Motor neuron (in vitro differentiated cells): ENCODE measurements around the gene FAM120A. TPM values are rescaled to one million over a fixed set of nuclear protein-coding genes. Genes with fewer than 3 reads are reported as not detected.

ENCODE experiments used
- ATAC-seq, 8 experiments: fragments of 200-7000 bp; cut with Tn5 transposase; replicated peaks in 6 of 8; 2 replicates each; pipeline ENCODE4 v1.8.0; 2021; ENCODE audit warnings: mild to moderate bottlenecking in 8 of 8, moderate library complexity in 8 of 8
- H3K27ac ChIP-seq, 2 donors: fragments of 250-450 bp; sonication (Bioruptor Pico); 2 replicates each; pipeline ENCODE4 v1.9.0; 2021; ENCODE audit warnings: antibody characterized with exemption in 2 of 2, mild to moderate bottlenecking in 2 of 2, moderate library complexity in 1 of 2
- H3K4me1 ChIP-seq, 2 donors: fragments of 250-450 bp; sonication (Bioruptor Pico); replicated peaks in 1 of 2; 2 replicates each; pipeline ENCODE4 v1.6.1; 2021; ENCODE audit warnings: antibody characterized with exemption in 2 of 2, mild to moderate bottlenecking in 2 of 2, moderate library complexity in 1 of 2
- H3K4me3 ChIP-seq, 5 donors: fragments of 250-450 bp; sonication (Bioruptor Pico); 2 replicates each; pipeline ENCODE4 v1.9.0; 2021; ENCODE audit warnings: antibody characterized with exemption in 5 of 5, mild to moderate bottlenecking in 5 of 5, moderate library complexity in 4 of 5
- WGBS, 10 experiments: fragments of 450-650 bp; shearing (Covaris generic); methylation state at CpG; one replicate each; pipeline ENCODE4 v1.0.0; 2022; 5-methylcytosine and 5-hydroxymethylcytosine counted together
- in situ Hi-C, 9 experiments: fragments of 400-800 bp; cut with MboI; loops; one replicate each; pipeline ENCODE4 v1.15.0; 2021; ENCODE audit warnings: low sequenced_read_pairs in 9 of 9, low pct_unique_long_range_greater_than_20kb in 2 of 9; ENCODE audit not compliant: unreplicated experiment in 9 of 9
- total RNA-seq, 8 experiments: library from RNA; unstranded; fragments of 300-600 nt; gene quantifications; 2 replicates each; pipeline versions ENCODE4 v1.2.3 to v1.2.4, GENCODE V29; 2022

FAM120A gene
- total RNA-seq, 8 experiments from 2014 or later = 14.2 to 137 (median 33.7) TPM

DNA sequence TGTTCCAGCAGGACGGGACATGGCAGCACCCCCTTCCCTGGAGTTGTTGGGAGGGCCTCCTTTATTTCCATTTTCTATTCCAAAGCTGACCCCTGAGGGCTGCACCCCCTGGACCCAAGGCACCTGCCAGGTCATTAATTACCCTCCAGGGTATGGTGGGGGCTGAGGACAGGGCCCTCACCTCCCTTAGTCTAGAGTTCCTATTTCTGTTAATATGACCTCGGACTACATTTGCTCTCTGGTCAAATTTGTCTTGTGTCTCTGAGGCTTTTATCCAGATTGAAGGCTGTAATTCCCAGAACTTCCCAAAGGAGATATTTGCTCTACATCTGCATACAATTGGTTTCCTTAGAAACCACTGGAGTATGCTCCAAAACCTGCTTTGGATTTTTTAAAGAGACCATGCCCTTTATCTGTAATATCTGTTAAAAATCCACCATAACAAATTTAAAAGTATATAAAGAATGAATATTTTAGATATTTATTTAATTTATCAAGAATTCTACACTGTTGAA lies 141.7 kb downstream of the FAM120A start:
- H3K4me3 ChIP-seq = no peak overlapping the region
- H3K27ac ChIP-seq = no peak overlapping the region
- 0 to 100% (median 71%) methylated on average over 1 to 2 of the region's 2 CpGs; no CpG with 5 or more reads in 2 of the 10 experiments for WGBS, 10 experiments
- in situ Hi-C loops = no loop called here
- H3K4me1 ChIP-seq = peaks cover 7 to 24% of the 10 kb centered on the region in 2 donors
- ATAC-seq = peak in 1 of 8 experiments; percentile 21

DNA sequence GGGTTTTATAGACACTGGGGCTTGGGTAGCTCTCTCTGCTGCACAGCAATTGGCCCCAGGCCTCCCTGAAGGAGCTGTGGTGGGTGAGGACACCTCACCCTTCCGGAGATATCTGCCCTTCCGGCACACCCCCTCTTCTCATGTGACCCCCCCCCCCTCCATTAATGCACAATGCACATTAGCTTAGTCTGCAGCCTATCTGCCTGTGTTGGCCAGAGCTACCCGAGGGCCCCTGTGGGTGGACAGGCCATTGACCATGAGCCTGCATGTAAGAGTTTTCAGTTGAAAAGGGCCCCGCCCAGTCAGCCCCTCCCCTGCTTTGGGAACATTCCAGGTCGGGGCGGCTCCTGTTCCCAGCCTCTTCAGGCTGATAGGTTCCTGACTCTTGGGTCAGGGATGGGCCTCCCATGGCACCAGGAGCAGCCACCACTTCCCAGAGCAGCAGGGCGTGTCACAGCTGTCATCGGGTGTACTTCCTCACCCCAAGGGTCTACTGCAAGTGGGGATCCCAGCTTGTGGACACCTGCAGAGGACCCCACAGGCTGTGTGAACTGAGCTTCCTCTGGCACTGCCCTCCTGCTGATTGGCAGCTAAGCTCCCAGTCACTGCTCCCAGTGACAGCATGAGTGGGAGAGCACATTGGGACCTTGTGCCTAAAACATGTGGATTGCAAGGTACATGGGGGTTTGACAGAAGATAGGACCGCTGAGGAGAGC lies 142.7 kb downstream of the FAM120A start:
- no peak overlapping the region for H3K4me3 ChIP-seq
- 20 to 100% (median 67%) methylated on average over 1 to 3 of the region's 9 CpGs; no CpG with 5 or more reads in 5 of the 10 experiments for WGBS, 10 experiments
- no peak overlapping the region for H3K27ac ChIP-seq
- peak in 3 of 8 experiments; percentile 71 to 77 (median 73) for ATAC-seq
- in situ Hi-C loops = no loop called here
- peaks cover 16 to 30% of the 10 kb centered on the region in 2 donors for H3K4me1 ChIP-seq

DNA sequence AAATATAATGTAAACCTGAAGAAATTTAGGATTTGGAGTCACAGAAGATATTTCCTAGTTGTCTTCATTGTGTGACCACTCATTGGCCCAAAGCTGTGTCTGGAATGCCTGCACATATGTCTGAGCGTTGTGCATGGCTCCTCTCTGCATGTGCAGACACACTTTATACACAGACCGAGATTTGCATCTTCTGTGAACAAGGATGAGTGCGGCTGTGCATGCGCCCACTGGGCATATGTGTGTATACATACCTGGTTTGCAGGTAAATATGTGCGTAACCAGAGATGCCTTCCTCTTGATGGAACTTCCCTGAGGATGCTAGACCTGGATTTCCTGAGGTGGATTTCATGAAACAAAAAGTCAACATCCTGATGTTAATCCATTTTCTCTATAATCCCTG lies 144.0 kb downstream of the FAM120A start:
- WGBS, 10 experiments = 20 to 92% (median 83%) methylated on average over 1 to 5 of the region's 5 CpGs; no CpG with 5 or more reads in 4 of the 10 experiments
- ATAC-seq = no peak
- Histone ChIP-seq H3K27ac (no peak overlapping the region), H3K4me1 (peaks cover 11 to 21% of the 10 kb centered on the region in 2 donors), H3K4me3 (no peak overlapping the region)
- in situ Hi-C loops = no loop called here

DNA sequence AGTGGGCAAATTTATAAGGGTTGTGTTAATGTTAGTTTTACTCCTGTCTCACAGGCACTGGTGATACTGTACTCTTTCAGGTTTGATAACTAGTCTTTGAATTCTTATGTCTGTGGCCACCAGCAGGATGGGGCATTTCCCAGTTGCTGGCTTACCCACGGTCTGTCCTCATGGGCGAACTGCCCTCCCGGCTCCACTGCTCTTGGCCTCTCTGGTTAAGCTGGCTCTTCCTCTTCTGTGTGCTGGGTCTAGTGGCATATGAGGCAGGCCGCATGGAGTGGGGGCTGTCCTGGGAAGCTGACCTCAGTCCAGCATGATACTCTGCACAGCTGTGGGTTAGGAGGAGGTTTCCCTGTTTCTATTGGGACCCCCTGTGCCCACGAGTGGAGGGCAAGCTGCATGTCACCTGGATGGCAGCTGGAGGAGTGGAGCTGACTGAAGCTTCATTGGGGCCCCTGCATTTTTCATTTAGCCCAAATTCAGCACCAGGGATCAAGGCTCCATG lies 144.4 kb downstream of the FAM120A start:
- Histone ChIP-seq H3K4me3 (no peak overlapping the region), H3K4me1 (peaks cover 9 to 17% of the 10 kb centered on the region in 2 donors), H3K27ac (no peak overlapping the region)
- in situ Hi-C loops = no loop called here
- no peak for ATAC-seq
- 37 to 100% (median 80%) methylated on average over 1 to 2 of the region's 5 CpGs; no CpG with 5 or more reads in 2 of the 10 experiments for WGBS, 10 experiments

DNA sequence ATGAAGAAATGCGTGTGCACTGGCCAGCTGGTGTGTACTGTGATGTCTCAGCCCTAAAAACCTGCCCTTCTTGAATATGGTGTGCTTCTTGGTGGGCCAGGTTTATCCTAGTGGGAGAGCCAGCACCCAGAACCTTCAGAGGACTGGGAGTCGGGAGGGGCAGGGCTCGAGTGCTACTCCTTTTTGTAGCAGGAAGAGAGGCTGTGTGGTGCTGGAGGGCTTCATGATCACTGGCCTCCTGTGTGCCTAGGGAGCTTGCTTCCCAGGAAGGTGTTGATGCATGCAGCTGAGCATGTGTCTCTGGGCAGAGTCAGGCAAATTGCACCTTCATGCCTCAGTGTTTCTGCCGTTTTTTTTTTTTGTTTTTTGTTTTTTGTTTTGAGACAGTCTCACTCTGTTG lies 144.9 kb downstream of the FAM120A start:
- Histone ChIP-seq H3K4me3 (no peak overlapping the region), H3K4me1 (peaks cover 9 to 17% of the 10 kb centered on the region in 2 donors), H3K27ac (no peak overlapping the region)
- ATAC-seq = no peak
- WGBS, 10 experiments = 0 to 100% (median 67%) methylated on average over 1 to 2 of the region's 4 CpGs; no CpG with 5 or more reads in 5 of the 10 experiments
- in situ Hi-C loops = no loop called here

DNA sequence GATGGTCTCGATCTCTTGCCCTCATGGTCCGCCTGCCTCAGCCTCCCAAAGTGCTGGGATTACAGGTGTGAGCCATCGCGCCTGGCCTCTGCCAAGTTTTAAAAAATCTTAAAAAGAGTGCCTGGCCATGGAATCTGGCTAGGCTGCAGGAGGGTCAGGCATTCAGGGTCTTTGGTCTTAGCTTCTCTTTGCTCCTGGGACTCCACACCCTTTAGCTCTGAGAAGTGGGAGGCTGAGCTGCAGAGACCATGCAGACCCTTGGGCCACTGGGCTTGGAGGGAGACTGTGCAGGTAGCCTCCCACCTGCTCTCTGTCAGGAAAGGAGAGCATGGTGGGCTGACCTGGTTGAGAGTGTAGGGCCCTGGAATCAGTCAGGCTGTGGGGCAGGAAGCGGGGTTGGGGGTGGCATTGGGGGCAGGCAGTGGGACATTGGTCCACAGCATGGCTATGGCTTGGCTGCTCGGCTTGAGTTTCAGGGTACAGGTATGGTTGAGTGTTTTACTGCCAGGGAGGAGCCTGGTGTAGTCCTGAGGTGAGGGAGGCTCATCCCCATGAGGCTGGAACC lies 145.7 kb downstream of the FAM120A start:
- in situ Hi-C loops = no loop called here
- H3K27ac ChIP-seq = no peak overlapping the region
- 100% methylated on average over 2 of the region's 6 CpGs; no CpG with 5 or more reads in 8 of the 10 experiments for WGBS, 10 experiments
- peaks cover 9 to 14% of the 10 kb centered on the region in 2 donors for H3K4me1 ChIP-seq
- no peak for ATAC-seq
- H3K4me3 ChIP-seq = no peak overlapping the region

DNA sequence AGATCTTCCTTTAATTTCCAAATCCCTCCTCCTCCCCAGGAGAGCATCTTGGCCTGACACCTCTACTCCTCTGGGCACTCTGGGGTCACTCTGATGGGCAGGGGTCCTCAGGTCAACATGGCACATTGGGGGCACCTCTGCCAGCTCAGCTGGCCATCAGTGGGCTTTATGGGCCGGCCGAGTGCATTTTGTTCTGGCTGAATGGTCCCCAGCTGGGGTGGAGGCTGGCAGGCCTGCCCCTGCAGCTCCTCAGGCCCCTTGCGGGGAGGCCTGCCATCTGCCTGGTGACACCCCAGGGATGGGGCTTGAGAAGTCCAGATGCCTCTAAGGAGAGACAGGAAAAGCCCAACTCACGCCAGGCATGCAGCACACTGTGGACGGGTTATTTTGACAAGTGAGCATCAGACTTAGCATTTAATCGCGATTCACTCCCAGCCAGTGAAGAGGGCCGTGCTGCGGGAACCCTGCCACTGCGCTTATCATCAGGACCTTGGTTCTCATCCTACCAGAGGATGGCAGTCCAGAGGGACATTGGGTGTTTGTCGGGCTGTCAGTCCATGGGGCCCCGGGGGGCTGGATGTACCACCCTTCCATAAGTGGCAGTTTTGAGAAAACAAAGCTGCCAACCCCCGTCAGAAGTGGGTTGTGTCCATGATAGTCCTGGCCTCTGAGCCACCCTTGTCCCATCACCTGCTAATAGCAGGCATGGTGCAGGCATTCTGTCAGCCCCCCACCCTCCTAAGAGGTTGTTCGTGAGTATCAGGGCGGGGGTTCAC lies 146.6 kb downstream of the FAM120A start:
- 40 to 100% (median 75%) methylated on average over 1 to 4 of the region's 15 CpGs; no CpG with 5 or more reads in 5 of the 10 experiments for WGBS, 10 experiments
- peak overlapping the region in 1 of 2 donors; percentile 24 for H3K27ac ChIP-seq
- no peak overlapping the region for H3K4me3 ChIP-seq
- peaks cover 9 to 14% of the 10 kb centered on the region in 2 donors for H3K4me1 ChIP-seq
- no peak for ATAC-seq
- in situ Hi-C loops = no loop called here

DNA sequence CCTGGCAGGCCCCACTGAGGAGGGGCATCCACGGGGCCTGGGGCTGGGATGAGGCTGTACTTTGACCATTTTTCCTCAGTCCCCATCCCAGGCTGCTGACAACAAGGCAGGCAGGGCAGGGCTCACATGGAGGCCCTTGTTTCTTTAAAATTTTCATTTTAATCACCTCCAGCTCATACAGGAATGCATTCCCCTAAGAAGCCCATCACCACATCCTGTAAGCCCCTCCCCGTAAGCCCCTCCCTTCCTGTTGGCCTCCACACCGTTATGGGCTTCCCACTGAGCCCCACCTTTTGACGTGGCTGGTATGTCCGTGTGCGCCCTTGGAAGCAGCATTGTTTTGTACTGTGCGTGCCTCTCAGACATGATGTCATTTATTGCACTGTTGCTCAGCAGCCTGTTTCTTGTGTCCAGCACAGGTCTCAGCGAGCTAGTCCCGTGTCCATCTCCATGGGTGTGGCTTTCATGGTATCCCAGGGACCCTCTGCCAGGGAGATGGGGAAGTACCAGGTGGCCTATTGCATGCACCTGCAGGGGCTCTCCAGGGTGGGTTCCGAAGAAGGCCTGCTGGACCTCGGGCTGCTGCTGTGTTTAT lies 147.3 kb downstream of the FAM120A start:
- Histone ChIP-seq H3K27ac (peak overlapping the region; percentile 10 to 24), H3K4me1 (peaks cover 9 to 14% of the 10 kb centered on the region in 2 donors), H3K4me3 (no peak overlapping the region)
- in situ Hi-C loops = no loop called here
- WGBS, 10 experiments = 3 to 85% (median 68%) methylated on average over 2 to 6 of the region's 11 CpGs; no CpG with 5 or more reads in 6 of the 10 experiments
- ATAC-seq = peak; percentile 21 to 97 (median 94)

DNA sequence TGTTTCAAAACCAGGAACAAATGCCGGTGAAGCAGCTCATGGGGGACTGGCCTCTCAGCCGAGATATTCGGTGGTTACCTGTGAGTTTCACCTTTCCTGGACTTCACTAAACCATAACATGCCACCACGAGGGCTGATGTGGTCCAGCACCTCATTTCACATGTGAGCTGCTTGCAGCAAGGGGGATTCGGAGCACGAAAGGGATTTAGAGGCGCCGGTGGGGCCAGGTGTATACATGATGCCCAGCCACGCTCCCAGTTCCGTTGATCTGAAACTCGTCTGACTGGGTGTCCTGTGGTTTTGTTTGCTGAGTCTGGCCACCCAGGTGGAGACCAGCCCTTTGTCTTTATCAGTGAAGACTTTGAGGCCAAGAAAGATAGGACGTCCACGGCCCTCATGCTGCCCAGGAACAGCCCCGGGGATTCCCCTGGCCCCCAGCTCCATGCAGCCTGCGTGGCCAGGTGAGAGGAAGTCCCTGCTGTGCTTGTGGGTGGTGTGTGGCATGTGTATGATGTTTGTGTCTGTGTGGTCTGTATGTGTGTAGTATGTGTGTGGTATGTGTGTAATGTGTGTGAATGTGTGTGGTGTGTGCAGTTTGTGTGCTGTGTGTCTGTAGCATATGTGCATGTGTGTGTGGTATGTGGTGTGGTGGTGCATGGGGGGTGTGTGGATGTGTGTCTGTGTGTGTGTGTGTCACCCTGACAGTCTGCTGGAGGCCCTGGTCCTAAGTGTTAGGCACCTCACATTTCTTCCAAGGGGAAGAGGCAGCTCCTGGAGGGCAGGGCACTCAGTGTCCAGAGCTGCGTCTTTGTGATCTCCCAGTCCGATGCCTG lies 148.3 kb downstream of the FAM120A start:
- 55 to 100% (median 85%) methylated on average over 1 to 8 of the region's 17 CpGs; no CpG with 5 or more reads in 2 of the 10 experiments for WGBS, 10 experiments
- no peak overlapping the region for H3K27ac ChIP-seq
- H3K4me3 ChIP-seq = no peak overlapping the region
- no peak for ATAC-seq
- H3K4me1 ChIP-seq = peaks cover 9 to 14% of the 10 kb centered on the region in 2 donors
- in situ Hi-C loops = no loop called here

DNA sequence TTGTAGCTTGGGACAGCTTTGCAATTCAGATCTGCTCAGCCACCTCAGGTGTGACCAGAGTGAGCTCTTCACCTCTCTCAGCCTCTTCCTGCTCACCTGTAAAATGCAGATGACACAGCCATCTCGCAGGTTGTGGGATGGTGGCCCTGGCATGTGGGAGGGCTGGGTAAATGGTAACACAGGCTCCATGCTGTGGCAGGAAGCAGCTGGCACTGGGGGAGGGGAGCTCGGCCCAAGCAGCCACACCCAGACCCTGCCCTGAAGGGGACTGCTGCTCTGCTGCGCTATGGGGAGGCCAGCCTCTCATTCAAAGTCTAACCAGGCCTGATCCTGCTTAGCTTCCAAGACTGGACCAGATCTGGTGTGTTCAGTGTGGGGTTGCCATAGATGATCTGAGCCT lies 149.0 kb downstream of the FAM120A start:
- peak in 3 of 8 experiments; percentile 8 to 61 (median 28) for ATAC-seq
- Histone ChIP-seq H3K4me3 (no peak overlapping the region), H3K4me1 (peaks cover 9 to 14% of the 10 kb centered on the region in 2 donors), H3K27ac (no peak overlapping the region)
- in situ Hi-C loops = no loop called here
- WGBS, 10 experiments = 33 to 63% methylated on average over 1 to 2 of the region's 3 CpGs; no CpG with 5 or more reads in 8 of the 10 experiments

DNA sequence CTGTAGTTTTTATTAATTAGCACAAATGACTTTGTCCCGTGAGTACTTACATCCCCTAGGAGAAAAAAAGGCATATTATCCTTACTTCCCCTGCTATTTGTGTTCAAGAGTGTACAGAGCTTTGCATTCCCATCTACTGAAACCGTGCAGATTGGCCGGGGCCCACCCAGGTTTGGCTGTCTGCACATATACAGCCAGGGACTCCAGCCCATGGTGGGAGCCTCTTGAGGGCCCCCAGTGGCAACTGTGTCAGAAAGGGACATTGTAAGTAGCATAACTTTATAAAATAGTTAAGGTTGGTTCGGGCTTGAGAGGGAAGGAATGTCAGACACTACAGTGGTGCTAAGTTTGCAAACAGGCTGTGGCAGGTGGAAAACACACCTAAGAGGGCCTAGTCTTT lies 149.6 kb downstream of the FAM120A start:
- no peak for ATAC-seq
- Histone ChIP-seq H3K4me3 (no peak overlapping the region), H3K4me1 (peaks cover 9 to 14% of the 10 kb centered on the region in 2 donors), H3K27ac (no peak overlapping the region)
- in situ Hi-C loops = no loop called here
- 40 to 100% (median 81%) methylated on average over 1 to 4 of the region's 4 CpGs; no CpG with 5 or more reads in 3 of the 10 experiments for WGBS, 10 experiments

DNA sequence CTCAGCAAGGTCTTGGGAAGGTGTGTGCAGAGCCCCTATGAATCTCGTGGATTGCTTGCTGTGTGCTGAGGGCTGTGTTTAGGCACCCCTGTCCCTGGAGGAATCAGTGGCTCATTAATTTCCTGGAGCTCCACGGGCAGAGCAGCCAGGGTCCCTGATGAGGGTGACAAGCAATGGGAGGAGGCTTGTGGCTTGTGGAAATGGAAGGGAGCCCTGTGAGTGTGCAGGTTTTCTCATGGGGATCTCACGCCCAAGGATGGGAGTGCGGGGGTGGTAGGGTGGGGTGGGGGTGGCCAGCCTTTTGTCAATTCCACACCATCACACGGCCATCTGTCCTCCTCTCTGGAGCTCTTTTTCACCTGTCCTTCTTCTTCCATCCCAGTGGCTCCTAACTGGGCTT lies 150.2 kb downstream of the FAM120A start:
- Histone ChIP-seq H3K4me1 (peaks cover 9 to 14% of the 10 kb centered on the region in 2 donors), H3K4me3 (no peak overlapping the region), H3K27ac (no peak overlapping the region)
- ATAC-seq = no peak
- in situ Hi-C loops = no loop called here
- WGBS, 10 experiments = 63 to 100% (median 93%) methylated on average over 1 to 3 of the region's 5 CpGs; no CpG with 5 or more reads in 5 of the 10 experiments
